Osteoblast (primary cell): Measurements from ENCODE around the gene DYRK1A. TPM values are rescaled to one million over a fixed set of nuclear protein-coding genes. Genes with fewer than 3 reads are reported as not detected.

ENCODE experiments used
- DNase-seq: peaks from one replicate; pipeline ENCODE4 v3.0.0; 2011; ENCODE audit warnings: low spot score, mixed read lengths; ENCODE audit not compliant: insufficient read length; ENCODE audit errors: missing footprints
- H2AFZ ChIP-seq: 2 replicates; pipeline ENCODE4 v1.6.0; 2011; ENCODE audit warnings: mild to moderate bottlenecking, low read length
- H3K27ac ChIP-seq: 2 replicates; pipeline ENCODE4 v1.5.1; 2011; ENCODE audit warnings: mild to moderate bottlenecking, low read depth, low read length, moderate library complexity
- H3K27me3 ChIP-seq: 2 replicates; pipeline ENCODE4 v1.6.0; 2012; ENCODE audit warnings: mild to moderate bottlenecking, control low read depth, inconsistent platforms, low read length, moderate library complexity; ENCODE audit not compliant: insufficient read depth
- H3K36me3 ChIP-seq: 2 replicates; pipeline ENCODE4 v1.5.1; 2011; ENCODE audit warnings: mild to moderate bottlenecking, low read length, control low read depth, moderate library complexity; ENCODE audit not compliant: insufficient read depth
- H3K4me1 ChIP-seq: 2 replicates; pipeline ENCODE4 v1.5.1; 2011; ENCODE audit warnings: mild to moderate bottlenecking, low read length, control low read depth, moderate library complexity; ENCODE audit not compliant: insufficient read depth
- H3K4me2 ChIP-seq: 2 replicates; pipeline ENCODE4 v1.6.0; 2011; ENCODE audit warnings: mild to moderate bottlenecking, low read length; ENCODE audit not compliant: insufficient read depth
- H3K4me3 ChIP-seq: fragments of 200-600 bp; sonication (generic); 3 replicates; pipeline ENCODE4 v1.5.1; 2012; ENCODE audit warnings: mild to moderate bottlenecking, low read length, inconsistent platforms; ENCODE audit not compliant: insufficient read depth
- H3K79me2 ChIP-seq: 2 replicates; pipeline ENCODE4 v1.6.0; 2012; ENCODE audit warnings: mild to moderate bottlenecking, low read length, control low read depth, inconsistent platforms; ENCODE audit not compliant: insufficient read depth
- H3K9me3 ChIP-seq: 2 replicates; pipeline ENCODE4 v1.5.1; 2011; ENCODE audit warnings: low read depth, low read length, control low read depth
- H4K20me1 ChIP-seq: 2 replicates; pipeline ENCODE4 v1.6.0; 2012; ENCODE audit warnings: mild to moderate bottlenecking, low read length, control low read depth; ENCODE audit not compliant: insufficient read depth
- CTCF ChIP-seq: IDR thresholded peaks from 2 replicates; pipeline ENCODE4 v1.5.1; 2011; ENCODE audit warnings: mild to moderate bottlenecking, low read depth, low read length, moderate library complexity; ENCODE audit errors: extremely low read depth
- total RNA-seq: library from RNA; depleted of rRNA; stranded (reverse); fragments of >200 nt; gene quantifications from 2 replicates; pipeline ENCODE4 v1.2.3, GENCODE V29; 2012

The DYRK1A gene
- total RNA-seq, 1 donor: 99.2 TPM

- DNase-seq: no peak
- TF ChIP-seq CTCF: no peak
- Histone ChIP-seq H3K4me3 (peak overlapping the region; percentile 87), H3K36me3 (no peaks in the 10 kb centered on the region), H2AFZ (no peak overlapping the region), H4K20me1 (peaks cover 43% of the 10 kb centered on the region), H3K4me2 (peak overlapping the region; percentile 85), H3K27ac (peak overlapping the region; percentile 80), H3K9me3 (no peaks in the 10 kb centered on the region), H3K79me2 (peaks cover 65% of the 10 kb centered on the region), H3K4me1 (peaks cover 43% of the 10 kb centered on the region), H3K27me3 (no peaks in the 10 kb centered on the region)
Observed at GRCh38 chr21:37368541-37369279, 2.1 kb downstream of the DYRK1A start.

- Histone ChIP-seq H3K27ac (peak overlapping the region; percentile 80), H3K79me2 (peaks cover 71% of the 10 kb centered on the region), H3K27me3 (no peaks in the 10 kb centered on the region), H3K36me3 (no peaks in the 10 kb centered on the region), H3K9me3 (no peaks in the 10 kb centered on the region), H3K4me3 (peak overlapping the region; percentile 87), H3K4me1 (peaks cover 50% of the 10 kb centered on the region), H2AFZ (no peak overlapping the region), H4K20me1 (peaks cover 46% of the 10 kb centered on the region), H3K4me2 (peak overlapping the region; percentile 85)
- DNase-seq: no peak
- TF ChIP-seq CTCF: no peak
Observed at GRCh38 chr21:37369307-37369854, 2.8 kb downstream of the DYRK1A start.

GRCh38 chr21:37370152-37371040 is 3.8 kb downstream of the DYRK1A start:
- Histone ChIP-seq H3K27me3 (no peaks in the 10 kb centered on the region), H3K9me3 (no peaks in the 10 kb centered on the region), H3K79me2 (peaks cover 80% of the 10 kb centered on the region), H2AFZ (no peak overlapping the region), H3K4me1 (peaks cover 54% of the 10 kb centered on the region), H3K36me3 (no peaks in the 10 kb centered on the region), H4K20me1 (peaks cover 51% of the 10 kb centered on the region), H3K4me2 (peak overlapping the region; percentile 85), H3K27ac (peak overlapping the region; percentile 80), H3K4me3 (peak overlapping the region; percentile 31)
- DNase-seq: no peak
- no peak for TF ChIP-seq CTCF

DNA sequence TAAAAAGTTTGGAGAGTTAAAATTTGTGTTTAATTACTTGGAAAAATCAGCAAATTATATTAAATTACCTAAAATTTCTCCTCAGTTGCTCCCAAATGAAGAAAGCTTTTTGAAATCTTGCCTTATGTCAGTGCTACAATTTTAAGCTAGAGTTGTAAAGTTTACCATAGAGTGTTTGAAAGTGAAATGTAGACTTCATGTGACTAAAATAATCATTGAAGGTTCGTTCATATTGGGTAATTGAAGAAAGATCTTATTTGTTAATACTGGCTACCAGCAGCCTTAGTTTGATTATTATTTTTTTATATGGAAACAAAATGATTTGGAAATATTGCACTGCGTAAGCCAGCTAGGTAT is 4.4 kb downstream of the DYRK1A start:
- Histone ChIP-seq H3K27ac (peak overlapping the region; percentile 80), H3K4me2 (peak overlapping the region; percentile 85), H3K4me3 (no peak overlapping the region), H4K20me1 (peaks cover 56% of the 10 kb centered on the region), H3K4me1 (peaks cover 53% of the 10 kb centered on the region), H3K36me3 (no peaks in the 10 kb centered on the region), H3K9me3 (no peaks in the 10 kb centered on the region), H2AFZ (no peak overlapping the region), H3K79me2 (peaks cover 86% of the 10 kb centered on the region), H3K27me3 (no peaks in the 10 kb centered on the region)
- TF ChIP-seq CTCF: no peak
- no peak for DNase-seq
